PC-9 (cell line): ENCODE data around the gene FBXO22. TPM values are rescaled to one million over a fixed set of nuclear protein-coding genes. Genes with fewer than 3 reads are reported as not detected.
"Not testable (repeated sequence)": the region's sequence is repeated elsewhere in the genome, so short reads cannot be mapped to it uniquely, and the experiment has no call there.

ENCODE experiments used
- BruUV-seq: library from RNA; stranded (reverse); fragments of 400-500 nt; replicated peaks from 2 replicates; lab custom pipeline; 2021; lab: Mats Ljungman, UMichigan
- CTCF ChIA-PET: fragments of 300-600 bp; sonication (Branson Sonifier 250); formaldehyde crosslinking; loops from one replicate; lab custom pipeline; 2022; ENCODE audit warnings: antibody characterized with exemption; lab: Charles Lee
- POLR2A ChIA-PET: fragments of 300-600 bp; sonication (Branson Sonifier 250); formaldehyde crosslinking; loops from one replicate; lab custom pipeline; 2022; ENCODE audit warnings: antibody characterized with exemption; ENCODE audit not compliant: unreplicated experiment; lab: Charles Lee
- DNase-seq, 2 experiments: peaks; one replicate each; pipeline versions ENCODE4 v3.0.0 to v3.0.0-alpha.2; 2015 to 2022; ENCODE audit warnings: mixed read lengths in 1 of 2
- H2AFZ ChIP-seq: fragments of 200-600 bp; sonication (generic); 2 replicates; pipeline ENCODE4 v1.8.1; 2017; ENCODE audit warnings: antibody characterized with exemption
- H3F3A ChIP-seq: fragments of 200-600 bp; sonication (generic); 2 replicates; pipeline ENCODE4 v1.8.1; 2017; ENCODE audit warnings: antibody characterized with exemption, mild to moderate bottlenecking, low read depth; ENCODE audit not compliant: insufficient read depth
- H3K27ac ChIP-seq: fragments of 200-600 bp; sonication (generic); 2 replicates; pipeline ENCODE4 v1.6.1; 2016; ENCODE audit warnings: mixed run types
- H3K27me3 ChIP-seq: fragments of 200-600 bp; sonication (generic); 2 replicates; pipeline ENCODE4 v1.6.1; 2016; ENCODE audit warnings: low read depth, mixed run types; ENCODE audit not compliant: insufficient read depth
- H3K36me3 ChIP-seq: fragments of 200-600 bp; sonication (generic); 2 replicates; pipeline ENCODE4 v1.6.1; 2016; ENCODE audit warnings: low read depth, mixed run types
- H3K4me1 ChIP-seq: fragments of 200-600 bp; sonication (generic); replicated peaks from 2 replicates; pipeline ENCODE4 v1.6.1; 2016; ENCODE audit warnings: mixed run types; ENCODE audit not compliant: insufficient read depth
- H3K4me2 ChIP-seq: fragments of 200-600 bp; sonication (generic); 2 replicates; pipeline ENCODE4 v1.6.1; 2017; ENCODE audit warnings: mixed run types
- H3K4me3 ChIP-seq: fragments of 200-600 bp; sonication (generic); 2 replicates; pipeline ENCODE4 v1.6.1; 2016; ENCODE audit warnings: mixed run types
- H3K79me2 ChIP-seq: fragments of 200-600 bp; sonication (generic); 2 replicates; pipeline ENCODE4 v1.6.1; 2017; ENCODE audit warnings: low read depth, mixed run types
- H3K9me2 ChIP-seq: fragments of 200-600 bp; sonication (generic); 2 replicates; pipeline ENCODE4 v1.8.1; 2017; ENCODE audit warnings: mild to moderate bottlenecking; ENCODE audit not compliant: insufficient read depth
- H3K9me3 ChIP-seq: fragments of 200-600 bp; sonication (generic); 2 replicates; pipeline ENCODE4 v1.8.1; 2016; ENCODE audit warnings: low read depth; ENCODE audit not compliant: insufficient read depth
- H4K20me1 ChIP-seq: fragments of 200-600 bp; sonication (generic); 2 replicates; pipeline ENCODE4 v1.8.1; 2017; ENCODE audit not compliant: insufficient read depth
- CTCF ChIP-seq: fragments of 200-600 bp; sonication (generic); conservative IDR thresholded peaks from 2 replicates; pipeline ENCODE4 v1.6.1; 2017; ENCODE audit warnings: mixed run types, antibody characterized with exemption, mild to moderate bottlenecking, moderate library complexity
- EZH2 ChIP-seq: fragments of 200-600 bp; sonication (generic); IDR thresholded peaks from 2 replicates; pipeline ENCODE4 v1.8.0; 2017; ENCODE audit warnings: antibody characterized with exemption, low read depth
- intact Hi-C: fragments of 100-400 bp; cut with micrococcal nuclease; formaldehyde crosslinking; loops from one replicate; pipeline ENCODE4 v1.10.0; 2022; ENCODE audit not compliant: unreplicated experiment
- total RNA-seq: library from RNA; stranded (reverse); gene quantifications from 2 replicates; pipeline ENCODE4 v1.2.3, GENCODE V29; 2021

Gene FBXO22
- total RNA-seq, 1 experiment from 2014 or later = 37.5 TPM

GRCh38 chr15:75862796-75863195, 40.9 kb upstream of the FBXO22 start:
- ChIA-PET CTCF (no interaction called here), POLR2A (no interaction called here)
- TF ChIP-seq EZH2 (no peak), CTCF (no peak)
- no peak overlapping the region for H2AFZ ChIP-seq
- H3K27me3 ChIP-seq = no peaks in the 10 kb centered on the region
- no peaks in the 10 kb centered on the region; the same call in 1 of the 2 replicates for H3K36me3 ChIP-seq
- no peaks in the 10 kb centered on the region for H3K79me2 ChIP-seq
- no peaks in the 10 kb centered on the region for H3K9me2 ChIP-seq
- intact Hi-C loops = no loop called here
- no peak overlapping the region for H3K27ac ChIP-seq
- H3K4me2 ChIP-seq = no peak overlapping the region
- H4K20me1 ChIP-seq = no peaks in the 10 kb centered on the region
- no peaks in the 10 kb centered on the region for H3K4me1 ChIP-seq
- DNase-seq = no peak
- no peaks in the 10 kb centered on the region for H3K9me3 ChIP-seq
- H3F3A ChIP-seq = no peaks in the 10 kb centered on the region
- no TSS peak for BruUV-seq
- no peak overlapping the region for H3K4me3 ChIP-seq

GRCh38 chr15:75864213-75865059, 39.2 kb upstream of the FBXO22 start:
- H4K20me1 ChIP-seq = no peaks in the 10 kb centered on the region
- no TSS peak for BruUV-seq
- H3K4me1 ChIP-seq = no peaks in the 10 kb centered on the region
- intact Hi-C loops = no loop called here
- no peaks in the 10 kb centered on the region for H3K79me2 ChIP-seq
- H3K4me3 ChIP-seq = no peak overlapping the region
- H3K4me2 ChIP-seq = no peak overlapping the region
- POLR2A ChIA-PET = interaction anchor here (0.6 kb wide), 1 partner anchor 8 kb away, joined by 3 read pairs; no protein-coding TSS in a partner anchor
- no peaks in the 10 kb centered on the region for H3K9me3 ChIP-seq
- H3K27ac ChIP-seq = no peak overlapping the region
- CTCF ChIA-PET = no interaction called here
- TF ChIP-seq EZH2 (no peak), CTCF (no peak)
- H2AFZ ChIP-seq = no peak overlapping the region
- H3K9me2 ChIP-seq = no peaks in the 10 kb centered on the region
- no peak for DNase-seq
- H3F3A ChIP-seq = no peaks in the 10 kb centered on the region
- H3K27me3 ChIP-seq = no peaks in the 10 kb centered on the region
- H3K36me3 ChIP-seq = no peaks in the 10 kb centered on the region; the same call in 1 of the 2 replicates

- intact Hi-C loops, H3K9me3 ChIP-seq, H3K27ac ChIP-seq, H3F3A ChIP-seq, H3K4me1 ChIP-seq, H3K27me3 ChIP-seq, H3K36me3 ChIP-seq, H3K4me2 ChIP-seq, H3K9me2 ChIP-seq, H2AFZ ChIP-seq, H4K20me1 ChIP-seq, POLR2A ChIA-PET, DNase-seq, H3K4me3 ChIP-seq, H3K79me2 ChIP-seq, CTCF ChIA-PET, BruUV-seq: not testable (repeated sequence)
Measured at GRCh38 chr15:75866045-75866444, 37.6 kb upstream of the FBXO22 start.
